Heart left ventricle (tissue), 16 donors: ENCODE results near the gene PBLD. TPM values are rescaled to one million over a fixed set of nuclear protein-coding genes. Genes with fewer than 3 reads are reported as not detected.
"Not testable (repeated sequence)": the region's sequence is repeated elsewhere in the genome, so short reads cannot be mapped to it uniquely, and the experiment has no call there.

Experiments used
- ATAC-seq, 4 donors: fragments of 200-7000 bp; cut with Tn5 transposase; one replicate each; pipeline ENCODE4 v1.9.1; 2020 to 2022; ENCODE audit warnings: moderate library complexity in 4 of 4, mild to moderate bottlenecking in 3 of 4, moderate number of reproducible peaks in 1 of 4
- DNase-seq, 5 donors: peaks; one replicate each; pipeline ENCODE4 v3.0.0-alpha.2; 2020
- H3K27ac ChIP-seq, 12 donors: fragments of 200-600 bp; sonication (generic) in 4 of 12; one replicate each; pipeline versions ENCODE4 v1.5.0 to v1.8.0; 2016 to 2022; ENCODE audit warnings: mild to moderate bottlenecking in 2 of 12
- H3K27me3 ChIP-seq, 9 donors: fragments of 200-600 bp; sonication (generic) in 2 of 9; one replicate each; pipeline versions ENCODE4 v1.5.1 to v1.8.0; 2016 to 2022; ENCODE audit warnings: mild to moderate bottlenecking in 3 of 9
- H3K36me3 ChIP-seq, 9 donors: fragments of 200-600 bp; sonication (generic) in 2 of 9; one replicate each; pipeline versions ENCODE4 v1.5.0 to v1.8.0; 2018 to 2022; ENCODE audit warnings: mild to moderate bottlenecking in 2 of 9
- H3K4me1 ChIP-seq, 12 donors: fragments of 200-600 bp; sonication (generic) in 4 of 12; one replicate each; pipeline versions ENCODE4 v1.5.0 to v1.8.0; 2016 to 2022; ENCODE audit warnings: mild to moderate bottlenecking in 3 of 12
- H3K4me3 ChIP-seq, 12 donors: fragments of 200-600 bp; sonication (generic) in 4 of 12; one replicate each; pipeline versions ENCODE4 v1.5.0 to v1.8.0; 2017 to 2022; ENCODE audit warnings: mild to moderate bottlenecking in 9 of 12, moderate library complexity in 4 of 12
- H3K9me3 ChIP-seq, 12 donors: fragments of 200-600 bp; sonication (generic) in 4 of 12; one replicate each; pipeline versions ENCODE4 v1.5.0 to v1.8.0; 2016 to 2022; ENCODE audit warnings: mild to moderate bottlenecking in 1 of 12
- CTCF ChIP-seq, 12 donors: fragments of 200-600 bp; sonication (generic) in 4 of 12; IDR thresholded peaks; one replicate each; pipeline versions ENCODE4 v1.5.0 to v1.8.0; 2018 to 2022; ENCODE audit warnings: antibody characterized with exemption in 12 of 12, mild to moderate bottlenecking in 5 of 12
- POLR2A ChIP-seq, 2 donors: fragments of 450-650 bp; IDR thresholded peaks; one replicate each; pipeline ENCODE4 v1.6.1; 2017; ENCODE audit warnings: antibody characterized with exemption in 2 of 2, mild to moderate bottlenecking in 2 of 2, moderate library complexity in 2 of 2
- WGBS, 4 donors: extraction: QIAGEN DNeasy Blood & Tissue Kit in 2 of 4; methylation state at CpG; one replicate each; pipeline versions ENCODE4 v1.1.5 to v1.1.7; 2013 to 2018; 5-methylcytosine and 5-hydroxymethylcytosine counted together
- intact Hi-C, 10 donors: fragments of 100-400 bp; cut with DNase I; formaldehyde crosslinking; loops; one replicate each; pipeline versions ENCODE4 v1.11.1 to v1.14.2; 2022
- polyA plus RNA-seq, 2 donors: library from polyadenylated mRNA; stranded (reverse); fragments of 200-250 nt; gene quantifications; one replicate each; pipeline ENCODE4 v1.2.3, GENCODE V29; 2013
- total RNA-seq, 9 donors: library from RNA; depleted of rRNA in 2 of 9; stranded (reverse); fragments of >200 nt in 2 of 9; fragmentation: NEBNext Ultra II Directional in 3 of 9; extraction: Animal tissue kit (Norgen Biotek cat#: 25700) in 3 of 9; gene quantifications; one replicate each; pipeline versions ENCODE4 v1.1.0 to v1.2.4, GENCODE V29; 2016 to 2023
- donor health status: ischemic (EF 13 %, LVEDD 7.1; RV severe dilation, severe dysfunction).
- donor health status: healthy with polysubstance abuse.
- donor health status: DM: no; HTN: yes; CAD: no.
- donor health status: DM: no; HTN: no; CAD: no.
- donor health status: ischemic (EF 25% LVEDD 6.9; RV normal size, moderate dysfunction).
- donor health status: ischemic (EF 25% LVEDD 5.7; RV mildly dilated, moderate dysfunction).
- donor health status: healthy.
- donor health status: DM: yes; HTN: yes; CAD: no.
- donor health status: ischemic (EF 35%, LVEDD 5.7; RV mildly dilated, moderate dysfunction).
- donor health status: nonischemic (EF 11% LVEDD 7.7; RV severe dilation, severe dysfunction).
- donor health status: DM: yes; HTN: yes; CAD: no.
- donor health status: PGD.
- donor health status: ischemic (EF 29% LVEDD 5.4; RV normal size, mild dysfunction).
- donor health status: nonischemic (EF 23%, LVEDD 6.1; RV moderate dilation, normal function).

The PBLD gene
- total and polyA plus RNA-seq, 11 donors: 1.4 to 9.4 (median 5.7) TPM

GRCh38 chr10:68251625-68252495 is 80.9 kb downstream of the PBLD start:
- no peak for DNase-seq
- 82 to 93% (median 87%) methylated on average over 5 of the region's 5 CpGs for WGBS, 4 donors
- Histone ChIP-seq H3K27ac (no peak overlapping the region), H3K9me3 (no peaks in the 10 kb centered on the region), H3K36me3 (no peaks in the 10 kb centered on the region), H3K27me3 (no peaks in the 10 kb centered on the region), H3K4me3 (no peak overlapping the region), H3K4me1 (peaks cover 0 to 9% (median 0%) of the 10 kb centered on the region in 12 donors)
- no peak for TF ChIP-seq CTCF (IDR thresholded peaks at IDR 0.05)
- TF ChIP-seq POLR2A (IDR thresholded peaks at IDR 0.05): no peak
- intact Hi-C loops: no loop called here
- ATAC-seq: no peak

- H3K9me3 ChIP-seq: no peaks in the 10 kb centered on the region
- H3K27me3 ChIP-seq: no peaks in the 10 kb centered on the region
- H3K27ac ChIP-seq: no peak overlapping the region
- TF ChIP-seq CTCF (IDR thresholded peaks at IDR 0.05) (no peak), POLR2A (IDR thresholded peaks at IDR 0.05) (no peak)
- intact Hi-C loops: no loop called here
- no peak for ATAC-seq
- DNase-seq: no peak
- WGBS, 4 donors: 76 to 83% (median 81%) methylated on average over 7 of the region's 7 CpGs
- H3K4me3 ChIP-seq: no peak overlapping the region
- H3K36me3 ChIP-seq: no peaks in the 10 kb centered on the region
- H3K4me1 ChIP-seq: peaks cover 0 to 9% (median 0%) of the 10 kb centered on the region in 12 donors
Measured at GRCh38 chr10:68251151-68251550, 81.6 kb downstream of the PBLD start.

- Histone ChIP-seq H3K4me1 (peaks cover 0 to 9% (median 0%) of the 10 kb centered on the region in 12 donors), H3K36me3 (no peaks in the 10 kb centered on the region), H3K9me3 (no peaks in the 10 kb centered on the region), H3K27me3 (no peaks in the 10 kb centered on the region), H3K4me3 (no peak overlapping the region), H3K27ac (no peak overlapping the region)
- ATAC-seq: no peak
- intact Hi-C loops: no loop called here
- 57 to 65% (median 60%) methylated on average over 4 of the region's 4 CpGs for WGBS, 4 donors
- TF ChIP-seq POLR2A (IDR thresholded peaks at IDR 0.05) (no peak), CTCF (IDR thresholded peaks at IDR 0.05) (no peak)
- DNase-seq: no peak
Measured at GRCh38 chr10:68249297-68249696, 83.4 kb downstream of the PBLD start.

- Histone ChIP-seq H3K27ac (no peak overlapping the region), H3K27me3 (no peaks in the 10 kb centered on the region), H3K9me3 (no peaks in the 10 kb centered on the region), H3K4me3 (no peak overlapping the region), H3K4me1 (peaks cover 0 to 9% (median 0%) of the 10 kb centered on the region in 12 donors), H3K36me3 (no peaks in the 10 kb centered on the region)
- 69 to 85% (median 78%) methylated on average over 6 of the region's 6 CpGs for WGBS, 4 donors
- TF ChIP-seq POLR2A (IDR thresholded peaks at IDR 0.05): no peak
- no peak for TF ChIP-seq CTCF (IDR thresholded peaks at IDR 0.05)
- intact Hi-C loops: no loop called here
- DNase-seq (no peak), ATAC-seq (no peak)
Measured at GRCh38 chr10:68247931-68248330, 84.8 kb downstream of the PBLD start.

- H3K4me3 ChIP-seq, DNase-seq, H3K9me3 ChIP-seq, H3K27me3 ChIP-seq, H3K36me3 ChIP-seq, ATAC-seq, intact Hi-C loops, H3K4me1 ChIP-seq, H3K27ac ChIP-seq: not testable (repeated sequence)
- WGBS, 4 donors: 87 to 96% (median 95%) methylated on average over 7 of the region's 7 CpGs
Measured at GRCh38 chr10:68246397-68246796, 86.3 kb downstream of the PBLD start.
